GM18858 (cell line): ENCODE results near the gene SLC18B1.

Experiments used
- ATAC-seq: cut with Tn5 transposase; IDR thresholded peaks from one replicate; pipeline ENCODE4 v1.9.1; 2021; ENCODE audit not compliant: unreplicated experiment

SLC18B1 gene

GRCh38 chr6:132797951-132798868 is at the start of gene SLC18B1:
TSS of gene SLC18B1 (minus strand) at chr6:132798637. CDS start at chr6:132798456, 181 bp downstream.
- peak; percentile 33 for ATAC-seq

GRCh38 chr6:132843316-132844035 is 45.0 kb upstream of the SLC18B1 start:
- ATAC-seq: no peak

- ATAC-seq: no peak
These were observed 43.5 kb upstream of the SLC18B1 start for GRCh38 chr6:132841966-132842365.

DNA sequence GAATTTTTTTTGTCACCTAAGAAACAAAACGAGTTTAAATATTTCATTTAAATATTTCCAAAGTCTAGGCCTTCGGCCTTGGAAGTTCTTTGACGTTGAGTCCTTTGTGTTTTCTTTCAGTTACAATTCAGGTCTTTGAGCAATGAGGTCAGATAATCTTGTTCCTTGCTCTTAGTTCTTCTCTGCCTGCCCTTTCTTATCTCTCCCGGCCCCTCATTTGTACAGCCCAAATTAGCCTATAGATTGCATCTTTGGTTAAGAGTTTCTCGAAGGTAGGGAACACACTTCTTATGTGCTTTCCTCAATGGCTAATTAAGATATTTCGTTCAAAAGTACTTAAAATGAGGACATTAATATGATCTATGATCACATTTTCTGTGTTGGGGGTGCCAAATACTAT is 34.5 kb upstream of the SLC18B1 start:
- no peak for ATAC-seq

GRCh38 chr6:132830334-132830751 is 31.9 kb upstream of the SLC18B1 start:
- ATAC-seq: no peak

DNA sequence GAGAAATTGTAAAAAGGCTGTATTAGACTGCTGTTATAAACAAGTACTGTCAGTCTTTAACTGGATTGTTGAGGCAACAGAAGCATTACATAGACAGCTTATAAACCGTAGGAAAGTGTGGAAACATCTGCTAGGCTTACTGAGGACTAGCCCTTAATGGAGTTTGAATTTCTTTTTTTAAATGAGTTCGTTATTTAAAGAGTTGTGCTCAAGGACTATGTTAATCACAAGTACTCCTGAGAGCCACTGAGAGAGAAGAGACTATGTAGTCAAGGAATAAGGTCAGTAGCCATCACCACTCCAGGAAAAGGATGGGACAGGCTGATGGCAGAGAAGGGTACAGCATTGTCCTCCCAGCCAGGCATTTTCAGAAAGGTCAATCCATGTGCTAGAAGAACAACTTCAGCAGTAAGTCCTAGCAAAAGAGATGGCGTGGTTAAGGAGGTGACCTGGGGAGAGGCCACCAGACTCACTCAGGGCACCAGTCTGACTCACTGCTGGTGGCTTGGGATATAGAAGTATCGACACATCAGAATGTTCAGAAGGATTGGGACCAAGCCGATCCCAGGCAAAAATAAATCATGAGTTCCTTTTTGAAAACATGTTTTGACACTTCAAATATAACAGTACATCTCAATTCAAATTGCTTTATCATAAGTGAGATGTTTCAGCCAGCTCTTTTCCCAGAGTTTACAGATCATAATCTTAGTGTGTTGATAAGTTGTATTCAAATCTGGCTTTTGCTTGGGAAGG is 22.4 kb upstream of the SLC18B1 start:
- no peak for ATAC-seq

- no peak for ATAC-seq
These were observed 21.1 kb upstream of the SLC18B1 start for GRCh38 chr6:132819405-132820161.

DNA sequence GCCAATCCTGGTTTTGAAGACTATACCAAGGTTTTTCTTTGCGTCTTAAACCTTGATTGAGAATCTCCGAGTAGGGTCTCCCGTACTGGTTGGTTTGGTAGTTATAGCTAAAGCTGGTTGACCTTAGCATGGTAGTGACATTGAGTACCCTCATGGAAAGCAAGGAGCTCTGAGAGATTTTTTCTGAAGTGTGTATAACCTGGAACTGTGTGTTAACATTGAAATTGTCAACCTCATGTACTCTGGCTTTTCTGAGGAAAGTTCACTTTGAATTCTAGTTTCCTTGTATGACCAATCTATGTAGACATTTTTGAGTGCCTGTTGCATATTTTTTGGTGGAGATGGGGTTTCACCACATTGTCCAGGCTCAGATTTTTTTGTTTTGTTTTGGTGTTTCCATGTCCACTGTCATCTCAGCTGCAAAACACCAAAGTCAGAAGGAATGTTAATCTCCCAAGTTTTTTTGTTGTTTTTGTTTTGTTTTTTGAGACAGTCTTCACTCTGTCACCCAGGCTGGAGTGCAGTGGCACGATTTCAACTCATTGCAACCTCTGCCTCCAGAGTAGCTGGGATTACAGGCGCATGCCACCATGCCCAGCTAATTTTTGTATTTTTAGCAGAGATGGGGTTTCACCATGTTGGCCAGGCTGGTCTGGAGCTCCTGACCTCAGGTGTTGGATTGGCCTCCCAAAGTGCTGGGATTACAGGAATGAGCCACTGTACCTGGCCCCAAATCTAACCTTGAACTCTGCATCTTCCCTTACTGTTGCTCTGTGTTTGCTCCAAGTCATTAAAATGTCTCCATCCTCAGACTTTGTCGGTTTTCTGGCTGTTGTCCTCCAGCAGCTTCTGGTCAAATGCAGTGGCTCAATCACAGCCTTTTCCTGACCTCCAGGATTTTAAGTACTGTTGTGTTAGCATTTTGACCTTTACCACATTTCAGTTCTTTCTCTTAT is 20.2 kb upstream of the SLC18B1 start:
- no peak for ATAC-seq

DNA sequence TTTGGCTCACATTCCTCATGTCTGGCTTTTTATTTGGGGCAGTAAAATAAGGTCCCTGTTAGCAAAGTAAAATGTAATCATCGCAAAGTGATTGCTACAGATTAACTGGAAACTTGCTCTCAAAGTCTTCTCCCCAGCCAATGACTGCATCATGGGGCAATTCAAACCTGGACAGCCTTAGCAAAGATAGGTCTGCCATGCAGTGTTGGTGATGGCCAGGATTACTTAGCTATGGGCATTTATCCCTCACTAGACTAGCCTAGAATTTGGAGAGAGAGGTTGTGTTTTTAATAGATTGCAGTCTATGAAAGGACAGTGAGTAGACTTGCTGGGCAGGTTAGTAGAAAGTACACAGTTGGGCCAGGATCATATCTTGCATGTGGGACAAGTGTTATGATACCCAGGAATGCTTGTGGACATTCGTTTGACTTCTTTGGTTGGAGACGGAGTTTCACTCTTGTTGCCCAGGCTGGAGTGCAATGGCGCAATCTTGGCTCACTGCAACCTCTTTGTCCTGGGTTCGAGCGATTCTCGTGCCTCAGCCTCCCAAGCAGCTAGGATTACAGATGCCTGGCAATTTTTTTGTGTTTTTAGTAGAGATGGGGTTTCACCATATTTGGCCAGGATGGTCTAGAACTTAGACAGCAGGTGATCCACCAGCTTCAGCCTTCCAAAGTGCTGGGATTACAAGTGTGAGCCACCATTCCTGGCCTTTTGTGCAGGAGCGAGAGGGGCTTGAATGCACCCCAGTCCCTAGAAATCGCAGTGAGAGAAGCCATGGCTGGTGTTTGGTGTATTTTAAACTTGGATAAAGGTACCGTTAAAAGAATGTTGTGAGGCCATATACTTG is 19.3 kb upstream of the SLC18B1 start:
- no peak for ATAC-seq

- ATAC-seq: no peak
These were observed 18.2 kb upstream of the SLC18B1 start for GRCh38 chr6:132816660-132817059.

GRCh38 chr6:132814716-132815570 is 16.5 kb upstream of the SLC18B1 start:
- no peak for ATAC-seq

- peak; percentile 20 for ATAC-seq
These were observed 14.9 kb upstream of the SLC18B1 start for GRCh38 chr6:132813173-132813856.

DNA sequence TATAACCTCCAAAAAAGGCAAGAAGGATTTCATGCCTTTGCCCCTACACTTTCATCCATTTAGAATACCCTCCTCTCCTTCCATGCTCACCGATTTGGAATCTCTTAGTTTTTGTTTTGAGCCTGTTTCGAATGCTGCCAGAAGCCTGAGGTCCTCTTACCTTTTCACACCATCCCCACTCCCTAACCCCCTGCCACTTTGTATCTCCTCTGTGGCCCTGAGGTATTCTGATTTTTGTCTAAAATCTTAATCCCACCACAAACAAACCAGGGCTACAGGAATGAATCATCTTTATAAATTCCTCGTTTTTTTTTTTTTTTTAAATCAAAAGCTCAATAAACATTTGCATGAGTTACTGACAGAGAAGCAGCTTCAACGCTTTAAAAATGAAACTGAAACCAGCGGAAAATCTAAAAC is 14.3 kb upstream of the SLC18B1 start:
- ATAC-seq: no peak

DNA sequence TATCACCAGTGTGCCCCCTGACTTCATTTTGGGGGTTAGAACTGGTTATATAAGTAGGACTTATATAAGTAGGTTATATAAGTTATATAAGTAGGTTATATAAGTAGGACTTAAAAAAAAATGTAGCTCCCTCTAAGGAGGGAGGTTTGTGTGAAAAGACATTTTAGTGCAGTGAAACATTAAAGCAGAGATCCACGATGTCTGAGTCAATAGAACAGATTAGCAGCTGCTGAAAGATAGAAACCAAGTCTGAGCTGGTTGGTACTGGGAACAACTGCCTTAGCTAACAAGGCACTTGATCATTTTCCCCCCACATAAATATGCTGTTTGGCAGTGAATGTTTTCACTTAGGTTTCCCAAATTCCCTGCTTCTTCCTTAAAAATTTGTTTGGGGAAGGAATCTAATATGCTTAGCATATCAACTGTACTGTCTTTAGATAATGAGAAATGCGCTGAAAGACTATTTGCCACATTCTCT is 13.9 kb upstream of the SLC18B1 start:
- ATAC-seq: no peak

GRCh38 chr6:132811276-132811675 is 12.8 kb upstream of the SLC18B1 start:
- ATAC-seq: no peak

DNA sequence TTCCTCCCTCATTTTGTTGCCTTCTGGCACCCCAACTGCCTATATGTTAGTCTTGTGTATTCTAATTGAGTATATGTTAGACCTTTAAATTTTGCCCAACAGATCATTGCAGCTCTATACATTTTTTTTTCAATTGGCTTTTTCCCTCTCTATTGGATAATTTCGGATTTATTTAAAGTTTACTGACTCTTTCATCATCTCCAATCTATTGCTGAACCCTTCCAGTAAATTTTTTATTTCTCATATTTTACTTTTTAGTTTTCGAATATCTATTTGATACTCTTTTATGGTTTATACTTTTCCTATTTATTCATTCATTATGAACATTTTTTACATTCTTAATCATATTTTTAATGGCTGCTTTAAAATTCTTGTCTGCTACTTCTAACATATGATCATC is 7.1 kb upstream of the SLC18B1 start:
- ATAC-seq: no peak

GRCh38 chr6:132804251-132804650 is 5.8 kb upstream of the SLC18B1 start:
- ATAC-seq: no peak
